A549 treated with Hydrocortisone at 1 μM for 4 hours (cell line): ENCODE data around the gene FAIM. TPM values are rescaled to one million over a fixed set of nuclear protein-coding genes. Genes with fewer than 3 reads are reported as not detected.

Experiments used
- total RNA-seq: library from RNA; stranded (reverse); fragments of 200-300 nt; extraction: Qiagen RNA extraction; gene quantifications from 5 replicates; pipeline ENCODE4 v1.2.3, GENCODE V29; 2022

The FAIM gene, protein sequence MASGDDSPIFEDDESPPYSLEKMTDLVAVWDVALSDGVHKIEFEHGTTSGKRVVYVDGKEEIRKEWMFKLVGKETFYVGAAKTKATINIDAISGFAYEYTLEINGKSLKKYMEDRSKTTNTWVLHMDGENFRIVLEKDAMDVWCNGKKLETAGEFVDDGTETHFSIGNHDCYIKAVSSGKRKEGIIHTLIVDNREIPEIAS
- total RNA-seq, result 27.2 to 35.2 TPM (median 30.3 TPM) in 5 replicates

DNA sequence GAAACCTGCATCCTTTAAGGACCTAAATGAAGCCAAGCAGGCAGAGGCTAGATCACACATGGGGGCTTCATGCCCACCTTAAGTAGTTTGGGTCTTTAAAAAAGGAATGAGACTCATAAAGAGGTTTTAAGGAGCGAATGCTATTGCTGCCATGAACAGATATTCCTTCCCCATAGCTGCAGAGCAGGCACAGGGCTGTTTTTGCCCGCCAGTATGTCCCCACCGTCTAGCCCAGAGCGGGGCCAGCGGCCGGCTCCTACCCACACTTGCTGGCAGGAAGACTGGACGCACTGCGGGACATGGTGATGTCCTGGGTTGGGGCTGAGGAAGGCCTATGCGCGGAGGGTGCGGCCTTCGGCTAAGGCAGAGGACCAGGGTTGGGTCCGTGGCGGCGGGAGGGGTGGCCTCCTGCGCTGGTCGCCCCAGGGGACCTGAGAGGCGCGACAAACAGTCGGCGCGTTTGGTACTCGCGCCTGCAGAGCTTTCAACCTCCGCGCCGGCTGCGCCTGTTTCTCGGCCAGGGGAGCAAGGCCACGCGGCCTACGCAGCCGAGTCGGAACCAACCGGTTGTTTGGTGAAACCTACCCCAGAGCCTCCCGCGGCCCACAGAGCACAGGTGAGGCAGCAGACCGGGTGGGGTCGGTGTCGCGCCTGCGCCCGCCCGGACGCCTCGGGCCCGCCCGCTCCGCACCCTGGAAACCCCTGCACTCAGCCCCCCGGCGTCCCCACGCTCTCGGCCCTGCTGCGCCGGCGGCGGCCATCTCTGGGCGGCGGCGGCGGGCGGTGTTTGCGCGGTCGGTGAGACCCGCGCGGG, at the start of gene FAIM:
Gene FAIM (plus strand): TSS at position 450 of the 814 bp plus-strand sequence. CDS start 10,956 bp downstream, outside the sequence.

DNA sequence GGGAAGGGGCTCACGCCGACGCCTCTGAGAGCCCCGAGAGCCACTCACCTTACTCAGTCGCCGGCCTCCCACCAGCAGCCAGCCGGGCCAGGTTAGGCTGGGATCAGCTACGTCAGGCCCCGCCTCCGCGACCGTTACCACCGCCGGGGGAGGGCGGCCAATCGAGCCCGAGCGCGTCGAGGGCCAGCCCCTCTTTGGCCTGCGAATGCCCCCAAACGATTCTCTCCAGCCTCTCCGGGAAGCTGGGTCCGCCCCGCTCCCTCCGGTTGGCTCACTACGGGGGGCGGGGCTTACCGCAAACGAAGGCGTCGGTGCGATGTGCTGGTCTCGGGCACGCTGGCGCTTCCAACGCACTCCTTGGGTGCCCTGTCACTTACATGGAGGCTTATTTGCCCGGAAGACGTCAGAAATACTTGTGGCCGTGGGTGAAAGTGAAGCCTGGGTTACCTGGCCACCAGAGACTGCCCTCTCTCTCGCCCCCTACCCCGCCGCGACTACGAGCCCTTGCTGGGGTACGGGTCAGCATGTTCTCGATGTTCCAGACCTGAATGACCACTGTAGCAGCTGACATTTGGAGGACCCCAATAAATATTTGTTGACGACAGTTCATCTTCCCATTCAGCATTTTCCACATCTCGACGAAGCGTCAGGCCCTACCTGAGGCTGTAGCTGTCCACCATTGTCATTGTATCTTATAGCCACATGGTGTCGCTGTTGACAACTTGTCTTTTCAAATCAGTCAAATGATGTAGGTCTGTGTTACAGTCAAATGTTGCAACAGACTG, 14.2 kb upstream of the FAIM start, which contains the start of gene CEP70:
Gene CEP70 (minus strand): TSS at position 111 of the 785 bp plus-strand sequence. CDS start 21,333 bp downstream, outside the sequence.

Other genes starting within 250 kb of the FAIM start
- gene ESYT3, start 174.2 kb upstream of the FAIM start, total RNA-seq, result 0.40 to 0.83 TPM (median 0.55 TPM) in 5 replicates
- 8.0 to 15.9 TPM (median 9.5 TPM) in 5 replicates for gene CEP70, start 14.5 kb upstream of the FAIM start, total RNA-seq
- gene PIK3CB, start 226.2 kb downstream of the FAIM start, total RNA-seq, result 14.6 to 23.7 TPM (median 17.1 TPM) in 5 replicates